H1 (cell line): Measurements from ENCODE around the gene PASD1.

Source experiments
- ATF2 ChIP-seq: IDR thresholded peaks from 2 replicates; pipeline ENCODE4 v1.6.1; 2012; ENCODE audit warnings: low read length, inconsistent platforms
- EP300 ChIP-seq, 2 experiments: IDR thresholded peaks; 1 replicate in 1 of 2; 2 replicates in 1 of 2; pipeline ENCODE4 v1.6.1; 2011 to 2012; ENCODE audit warnings: low read depth in 2 of 2, low read length in 2 of 2, mild to moderate bottlenecking in 2 of 2, borderline replicate concordance in 1 of 2, inconsistent platforms in 1 of 2, moderate library complexity in 1 of 2
- EZH2 ChIP-seq: fragments of 200-600 bp; sonication (generic); IDR thresholded peaks from 2 replicates; pipeline ENCODE4 v1.7.1; 2012; ENCODE audit warnings: low read depth, mild to moderate bottlenecking, moderate library complexity, low read length, inconsistent platforms; ENCODE audit not compliant: severe bottlenecking
- GABPA ChIP-seq: IDR thresholded peaks from 2 replicates; pipeline ENCODE4 v1.6.1; 2011; ENCODE audit warnings: mild to moderate bottlenecking, low read length, moderate library complexity, borderline replicate concordance; ENCODE audit not compliant: insufficient read depth
- NRF1 ChIP-seq: IDR thresholded peaks from 2 replicates; pipeline ENCODE4 v1.6.1; 2011; ENCODE audit warnings: mild to moderate bottlenecking, low read depth, low read length, improper control_type of control experiment
- POLR2A ChIP-seq, 2 experiments: IDR thresholded peaks; 1 replicate in 1 of 2; 2 replicates in 1 of 2; pipeline ENCODE4 v1.6.1; 2011; ENCODE audit warnings: low read depth in 2 of 2, low read length in 2 of 2, mild to moderate bottlenecking in 2 of 2; ENCODE audit errors: control extremely low read depth in 1 of 2
- POLR2AphosphoS5 ChIP-seq: IDR thresholded peaks from 2 replicates; pipeline ENCODE4 v1.6.1; 2011; ENCODE audit warnings: low read depth, low read length
- SP2 ChIP-seq: IDR thresholded peaks from 2 replicates; pipeline ENCODE4 v1.6.1; 2012; ENCODE audit warnings: mild to moderate bottlenecking, low read length, inconsistent platforms
- USF2 ChIP-seq: IDR thresholded peaks from 2 replicates; pipeline ENCODE4 v1.6.1; 2011; ENCODE audit warnings: low read length, improper control_type of control experiment
- TF ChIP-seq, protein P1 (sequence below), 3 experiments: IDR thresholded peaks; 1 replicate in 2 of 3; 2 replicates in 1 of 3; pipeline versions ENCODE4 v1.5.1 to v1.6.1; 2011; ENCODE audit warnings: low read length in 3 of 3, mild to moderate bottlenecking in 3 of 3, inconsistent platforms in 2 of 3, low read depth in 1 of 3, moderate library complexity in 1 of 3; ENCODE audit not compliant: insufficient read depth in 1 of 3; ENCODE audit errors: control extremely low read depth in 1 of 3

DNA sequence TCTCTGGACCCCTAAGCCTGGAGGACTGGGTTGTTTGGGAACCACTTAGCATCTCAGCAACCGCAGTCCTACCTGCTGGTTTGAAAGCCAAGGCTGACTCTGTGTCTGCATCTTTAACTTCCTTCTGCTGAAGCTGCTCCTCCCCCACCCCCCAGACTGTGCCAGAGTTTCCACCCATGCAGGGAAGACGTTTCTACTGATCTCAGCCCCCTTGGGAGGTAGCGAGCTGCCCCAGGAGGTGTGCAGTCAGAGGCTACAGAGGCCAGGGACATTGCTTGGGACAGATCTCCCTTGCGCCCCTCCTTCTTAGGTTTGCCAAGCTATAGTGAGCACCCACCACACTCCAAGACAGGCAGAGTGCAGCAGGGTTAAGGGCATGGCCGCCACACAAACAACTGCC is 147.7 kb downstream of the PASD1 start:
- no peak for TF ChIP-seq POLR2AphosphoS5
- no peak for TF ChIP-seq GABPA
- TF ChIP-seq ATF2 = no peak
- TF ChIP-seq EP300 (IDR thresholded peaks at IDR 0.05; ENCODE audit: borderline replicate concordance in 1 of 2, low read depth in 2 of 2, low read length in 2 of 2) = no peak
- no peak for TF ChIP-seq NRF1
- no peak for TF ChIP-seq POLR2A (IDR thresholded peaks at IDR 0.05; ENCODE audit: control extremely low read depth in 1 of 2, low read depth in 2 of 2, low read length in 2 of 2)
- TF ChIP-seq, protein P1, sequence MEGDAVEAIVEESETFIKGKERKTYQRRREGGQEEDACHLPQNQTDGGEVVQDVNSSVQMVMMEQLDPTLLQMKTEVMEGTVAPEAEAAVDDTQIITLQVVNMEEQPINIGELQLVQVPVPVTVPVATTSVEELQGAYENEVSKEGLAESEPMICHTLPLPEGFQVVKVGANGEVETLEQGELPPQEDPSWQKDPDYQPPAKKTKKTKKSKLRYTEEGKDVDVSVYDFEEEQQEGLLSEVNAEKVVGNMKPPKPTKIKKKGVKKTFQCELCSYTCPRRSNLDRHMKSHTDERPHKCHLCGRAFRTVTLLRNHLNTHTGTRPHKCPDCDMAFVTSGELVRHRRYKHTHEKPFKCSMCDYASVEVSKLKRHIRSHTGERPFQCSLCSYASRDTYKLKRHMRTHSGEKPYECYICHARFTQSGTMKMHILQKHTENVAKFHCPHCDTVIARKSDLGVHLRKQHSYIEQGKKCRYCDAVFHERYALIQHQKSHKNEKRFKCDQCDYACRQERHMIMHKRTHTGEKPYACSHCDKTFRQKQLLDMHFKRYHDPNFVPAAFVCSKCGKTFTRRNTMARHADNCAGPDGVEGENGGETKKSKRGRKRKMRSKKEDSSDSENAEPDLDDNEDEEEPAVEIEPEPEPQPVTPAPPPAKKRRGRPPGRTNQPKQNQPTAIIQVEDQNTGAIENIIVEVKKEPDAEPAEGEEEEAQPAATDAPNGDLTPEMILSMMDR (IDR thresholded peaks at IDR 0.05; ENCODE audit: control extremely low read depth in 1 of 3, insufficient read depth in 1 of 3, low read depth in 1 of 3, low read length in 3 of 3) = no peak
- no peak for TF ChIP-seq EZH2
- no peak for TF ChIP-seq SP2
- TF ChIP-seq USF2 = no peak
